ELF-1 (cell line): ENCODE results near the gene TMPRSS4.

ENCODE experiments used
- DNase-seq: peaks from one replicate; pipeline ENCODE4 v3.0.0-alpha.2; 2016; ENCODE audit warnings: low read depth, low spot score

The TMPRSS4 gene

DNA sequence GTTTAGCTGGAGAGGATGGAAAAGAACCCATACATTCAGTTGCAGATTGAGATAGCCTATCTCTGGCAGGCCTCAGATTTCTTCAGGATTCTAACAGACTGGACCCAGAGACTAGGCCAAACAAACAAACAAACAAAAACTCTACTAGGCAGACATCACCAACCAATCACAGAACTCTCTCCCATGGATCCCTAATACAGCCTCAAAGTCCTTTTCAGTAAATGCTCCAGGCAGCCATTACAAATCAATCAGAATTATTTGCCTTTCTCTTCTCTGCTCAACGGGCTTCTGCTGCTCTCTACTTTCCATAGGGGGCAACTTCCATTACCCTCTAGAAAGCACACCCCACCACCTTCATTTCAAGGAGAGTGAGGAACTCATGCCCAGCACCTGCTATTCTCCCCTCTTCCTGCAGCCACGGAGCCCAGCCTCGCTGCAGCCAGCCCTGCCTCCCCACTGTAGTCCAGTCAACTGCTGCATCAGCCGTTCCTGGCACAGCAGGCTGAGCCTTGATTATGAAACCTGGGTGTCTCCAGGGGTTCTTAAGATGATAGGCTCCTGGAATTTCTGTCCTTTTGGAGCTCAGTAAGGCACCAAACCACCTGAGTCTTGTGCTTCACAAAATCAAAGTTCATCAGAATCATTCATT lies 28.9 kb downstream of the TMPRSS4 start:
- DNase-seq, result no peak

GRCh38 chr11:118106789-118107335 lies 30.0 kb downstream of the TMPRSS4 start:
- no peak for DNase-seq

GRCh38 chr11:118108513-118108912 lies 31.6 kb downstream of the TMPRSS4 start:
- DNase-seq, result no peak

- DNase-seq, result no peak
These were observed 32.4 kb downstream of the TMPRSS4 start for GRCh38 chr11:118109231-118109630.

GRCh38 chr11:118111019-118111743 lies 34.3 kb downstream of the TMPRSS4 start:
- no peak for DNase-seq

DNA sequence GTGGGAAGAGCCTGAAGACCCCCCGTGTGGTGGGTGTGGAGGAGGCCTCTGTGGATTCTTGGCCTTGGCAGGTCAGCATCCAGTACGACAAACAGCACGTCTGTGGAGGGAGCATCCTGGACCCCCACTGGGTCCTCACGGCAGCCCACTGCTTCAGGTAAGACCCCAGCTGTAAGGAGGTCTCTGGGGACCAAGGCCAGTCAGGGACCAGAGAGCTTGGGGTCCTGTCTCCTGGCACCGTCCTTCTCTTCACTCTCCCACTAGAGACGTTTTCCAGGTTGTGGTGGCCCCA lies 34.8 kb downstream of the TMPRSS4 start:
- DNase-seq, result no peak

GRCh38 chr11:118112711-118113430 lies 36.0 kb downstream of the TMPRSS4 start:
- DNase-seq, result no peak

- no peak for DNase-seq
These were observed 37.4 kb downstream of the TMPRSS4 start for GRCh38 chr11:118114266-118114665.

DNA sequence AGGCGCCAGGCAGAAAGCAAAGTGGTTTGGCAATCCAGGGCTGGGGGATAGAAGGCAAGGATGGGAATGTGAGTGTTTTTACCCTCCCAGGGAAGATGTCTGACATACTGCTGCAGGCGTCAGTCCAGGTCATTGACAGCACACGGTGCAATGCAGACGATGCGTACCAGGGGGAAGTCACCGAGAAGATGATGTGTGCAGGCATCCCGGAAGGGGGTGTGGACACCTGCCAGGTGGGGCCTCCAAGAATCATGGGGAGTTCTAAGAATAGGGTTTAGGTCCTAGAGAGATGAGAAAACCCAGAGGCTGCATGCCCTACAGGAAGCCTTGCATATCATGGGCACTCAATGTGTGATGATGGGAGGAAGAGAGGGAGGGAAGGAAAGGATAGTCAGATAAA lies 38.2 kb downstream of the TMPRSS4 start:
- DNase-seq, result no peak

- DNase-seq, result no peak
These were observed 41.1 kb downstream of the TMPRSS4 start for GRCh38 chr11:118117790-118118601.

DNA sequence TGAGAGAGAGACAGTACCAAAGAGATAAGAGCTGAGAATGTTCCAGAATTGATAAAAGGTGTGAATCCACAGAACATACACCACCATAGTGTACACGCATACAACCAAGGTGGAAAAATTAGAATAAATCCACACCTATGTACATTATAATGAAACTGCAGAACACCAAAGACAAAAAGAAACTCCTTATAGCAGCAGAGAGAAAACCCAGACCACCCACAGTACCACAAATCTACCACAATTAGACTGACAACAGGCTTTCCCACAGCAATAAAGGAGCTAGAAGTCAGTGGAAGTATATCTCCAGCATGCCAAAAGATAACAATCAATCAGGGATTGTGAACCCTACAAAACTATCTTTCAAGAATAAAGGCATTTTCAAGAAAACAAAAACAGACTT lies 43.9 kb downstream of the TMPRSS4 start:
- DNase-seq, result no peak

GRCh38 chr11:118124929-118125535 lies 48.2 kb downstream of the TMPRSS4 start:
- no peak for DNase-seq

- no peak for DNase-seq
These were observed 49.4 kb downstream of the TMPRSS4 start for GRCh38 chr11:118126082-118126838.

GRCh38 chr11:118128310-118128709 lies 51.4 kb downstream of the TMPRSS4 start:
- no peak for DNase-seq

DNA sequence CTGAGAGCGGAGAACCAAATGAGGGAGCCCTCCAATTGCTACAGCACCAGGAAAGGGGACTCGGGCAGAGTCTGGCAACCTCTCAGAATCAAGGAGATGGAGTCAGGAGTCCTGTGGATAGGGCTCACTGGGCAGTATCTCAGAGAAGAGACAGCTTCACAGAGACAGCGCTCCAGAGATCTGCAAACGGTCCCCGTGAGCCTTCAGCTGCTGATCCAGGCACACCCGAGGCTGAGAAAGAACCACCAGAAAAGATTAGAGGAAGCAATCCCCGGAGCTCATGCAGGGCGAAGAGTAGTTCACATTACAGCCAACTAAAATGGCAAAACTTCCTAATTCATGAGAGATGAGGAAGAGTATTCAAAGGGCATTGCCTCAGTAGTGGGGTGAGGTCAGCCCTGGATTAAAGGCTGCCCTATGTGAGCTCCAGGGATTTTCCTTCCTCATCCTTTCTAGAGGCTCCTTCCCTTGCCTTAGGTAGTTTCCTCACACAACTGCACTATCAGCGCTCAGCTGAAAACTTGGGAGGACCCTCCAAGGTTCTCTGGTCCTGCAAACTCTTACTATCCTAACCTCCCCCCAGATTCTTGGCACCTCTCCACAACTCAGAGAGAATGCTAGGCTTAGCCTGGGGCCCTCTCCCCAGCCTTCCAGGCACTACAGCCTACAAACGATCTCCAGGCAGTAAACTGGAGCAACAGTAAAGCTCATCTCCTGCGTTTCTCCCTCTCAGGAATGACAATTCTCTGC lies 52.0 kb downstream of the TMPRSS4 start:
- no peak for DNase-seq

DNA sequence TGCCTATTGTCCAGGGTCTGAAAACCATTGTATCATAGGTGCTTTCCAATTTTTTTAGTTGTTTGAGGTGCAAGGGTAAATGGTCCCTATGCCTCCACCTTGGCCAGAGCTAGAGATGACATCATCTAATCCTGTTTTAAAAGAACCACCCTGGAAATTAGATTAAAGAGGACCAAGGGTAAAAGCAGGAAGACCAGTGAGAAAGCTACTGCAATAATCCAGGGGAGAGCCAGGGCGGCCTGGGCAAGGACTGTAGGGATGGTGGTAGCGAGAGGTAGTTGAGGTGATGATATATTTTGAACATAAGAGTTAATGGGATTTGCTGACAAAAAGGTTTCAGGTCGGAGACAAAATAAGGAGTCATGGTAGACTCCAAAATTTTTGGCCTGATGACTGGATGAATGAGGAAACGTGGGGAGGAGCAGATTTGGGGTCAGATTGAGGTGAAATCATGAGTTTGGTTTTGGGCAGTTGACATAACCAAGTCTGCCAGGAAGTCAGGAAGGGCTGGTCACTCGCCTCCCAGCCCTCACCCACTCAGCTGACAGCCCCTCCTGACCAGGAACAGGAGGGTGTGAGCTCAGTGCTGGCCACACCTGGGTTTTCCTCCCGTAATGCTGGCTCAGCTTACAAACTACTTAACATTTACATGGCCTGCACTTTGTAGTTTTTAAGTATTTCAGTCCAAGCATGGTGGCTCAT lies 52.7 kb downstream of the TMPRSS4 start:
- no peak for DNase-seq

- no peak for DNase-seq
These were observed 55.7 kb downstream of the TMPRSS4 start for GRCh38 chr11:118132385-118133151.

DNA sequence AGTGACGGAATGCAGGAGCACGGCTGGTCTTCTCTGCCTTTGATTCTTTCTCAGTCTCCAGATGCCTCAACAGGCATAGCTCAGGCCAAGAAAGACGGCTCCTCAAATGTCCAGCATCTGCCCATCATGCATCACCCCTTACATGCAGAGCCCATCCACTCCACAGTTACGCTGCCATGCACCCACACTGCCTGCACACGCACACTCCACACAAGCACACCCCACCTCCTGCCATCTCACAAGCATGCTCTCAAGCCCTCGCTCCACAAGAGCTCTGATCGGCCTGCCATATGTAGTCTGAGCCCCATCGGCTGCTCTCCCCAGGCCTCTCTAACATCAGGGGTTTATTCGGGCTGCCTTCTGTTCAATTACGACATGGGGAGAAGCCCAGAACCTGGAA lies 56.9 kb downstream of the TMPRSS4 start:
- DNase-seq, result no peak
